Mucosa of stomach (tissue), 1 donor: Measurements from ENCODE around the gene NCKAP5L.
"Not testable (repeated sequence)": the region's sequence is repeated elsewhere in the genome, so short reads cannot be mapped to it uniquely, and the experiment has no call there.

Experiments
- H3K27me3 ChIP-seq: one replicate; pipeline ENCODE4 v1.7.0; 2013; ENCODE audit warnings: mild to moderate bottlenecking, low read length; ENCODE audit not compliant: control insufficient read depth, insufficient read depth
- H3K36me3 ChIP-seq: one replicate; pipeline ENCODE4 v1.7.0; 2013; ENCODE audit warnings: low read length; ENCODE audit not compliant: control insufficient read depth, insufficient read depth
- H3K4me1 ChIP-seq: one replicate; pipeline ENCODE4 v1.7.0; 2013; ENCODE audit warnings: mild to moderate bottlenecking, low read length; ENCODE audit not compliant: control insufficient read depth, insufficient read depth
- H3K4me3 ChIP-seq: one replicate; pipeline ENCODE4 v1.7.0; 2013; ENCODE audit warnings: low read length
- H3K9ac ChIP-seq: one replicate; pipeline ENCODE4 v1.7.0; 2013; ENCODE audit warnings: mild to moderate bottlenecking, low read length, moderate library complexity
- H3K9me3 ChIP-seq: one replicate; pipeline ENCODE4 v1.7.0; 2013; ENCODE audit warnings: mild to moderate bottlenecking, low read length, moderate library complexity; ENCODE audit not compliant: control insufficient read depth
- donor health status: Pancreatic carcinoma.

Gene NCKAP5L

GRCh38 chr12:49792181-49792970 lies 35.8 kb downstream of the NCKAP5L start:
- no peaks in the 10 kb centered on the region for H3K27me3 ChIP-seq
- H3K9me3 ChIP-seq: no peaks in the 10 kb centered on the region
- H3K4me1 ChIP-seq: no peaks in the 10 kb centered on the region
- H3K9ac ChIP-seq: no peak overlapping the region
- H3K36me3 ChIP-seq: no peaks in the 10 kb centered on the region
- H3K4me3 ChIP-seq: no peak overlapping the region

GRCh38 chr12:49791700-49792099 lies 36.5 kb downstream of the NCKAP5L start:
- Histone ChIP-seq H3K27me3 (no peaks in the 10 kb centered on the region), H3K9me3 (no peaks in the 10 kb centered on the region), H3K9ac (no peak overlapping the region), H3K4me3 (no peak overlapping the region), H3K4me1 (no peaks in the 10 kb centered on the region), H3K36me3 (no peaks in the 10 kb centered on the region)

GRCh38 chr12:49790741-49791555 lies 37.3 kb downstream of the NCKAP5L start:
- Histone ChIP-seq H3K9ac (no peak overlapping the region), H3K27me3 (no peaks in the 10 kb centered on the region), H3K36me3 (no peaks in the 10 kb centered on the region), H3K4me3 (no peak overlapping the region), H3K9me3 (no peaks in the 10 kb centered on the region), H3K4me1 (no peaks in the 10 kb centered on the region)

GRCh38 chr12:49789992-49790391 lies 38.2 kb downstream of the NCKAP5L start:
- Histone ChIP-seq H3K36me3 (no peaks in the 10 kb centered on the region), H3K4me3 (no peak overlapping the region), H3K27me3 (no peaks in the 10 kb centered on the region), H3K9ac (no peak overlapping the region), H3K9me3 (no peaks in the 10 kb centered on the region), H3K4me1 (no peaks in the 10 kb centered on the region)

- Histone ChIP-seq H3K36me3 (no peaks in the 10 kb centered on the region), H3K4me3 (no peak overlapping the region), H3K4me1 (no peaks in the 10 kb centered on the region), H3K9me3 (no peaks in the 10 kb centered on the region), H3K9ac (no peak overlapping the region), H3K27me3 (no peaks in the 10 kb centered on the region)
Measured at GRCh38 chr12:49787672-49788071, 40.5 kb downstream of the NCKAP5L start.

- Histone ChIP-seq H3K4me3 (no peak overlapping the region), H3K27me3 (no peaks in the 10 kb centered on the region), H3K9me3 (no peaks in the 10 kb centered on the region), H3K4me1 (no peaks in the 10 kb centered on the region), H3K36me3 (no peaks in the 10 kb centered on the region), H3K9ac (no peak overlapping the region)
Measured at GRCh38 chr12:49784756-49785409, 43.3 kb downstream of the NCKAP5L start.

- Histone ChIP-seq H3K9ac (no peak overlapping the region), H3K9me3 (no peaks in the 10 kb centered on the region), H3K27me3 (no peaks in the 10 kb centered on the region), H3K4me3 (no peak overlapping the region), H3K4me1 (no peaks in the 10 kb centered on the region), H3K36me3 (no peaks in the 10 kb centered on the region)
Measured at GRCh38 chr12:49783917-49784676, 44.1 kb downstream of the NCKAP5L start.

GRCh38 chr12:49780914-49781313 lies 47.3 kb downstream of the NCKAP5L start:
- H3K27me3 ChIP-seq, H3K4me3 ChIP-seq: not testable (repeated sequence)

GRCh38 chr12:49779581-49779980 lies 48.6 kb downstream of the NCKAP5L start:
- Histone ChIP-seq H3K4me3 (no peak overlapping the region), H3K4me1 (peaks cover 8% of the 10 kb centered on the region), H3K9me3 (no peaks in the 10 kb centered on the region), H3K27me3 (peaks cover 5% of the 10 kb centered on the region), H3K9ac (no peak overlapping the region), H3K36me3 (no peaks in the 10 kb centered on the region)

More at GRCh38 chr12:49780914-49781313, 47.3 kb downstream of the NCKAP5L start:
- not testable (repeated sequence) for H3K9ac ChIP-seq, H3K36me3 ChIP-seq, H3K9me3 ChIP-seq, H3K4me1 ChIP-seq

- Histone ChIP-seq H3K4me3 (peak overlapping the region; percentile 19), H3K9me3 (no peaks in the 10 kb centered on the region), H3K27me3 (peaks cover 5% of the 10 kb centered on the region), H3K4me1 (peaks cover 8% of the 10 kb centered on the region), H3K9ac (peak overlapping the region; percentile 29), H3K36me3 (no peaks in the 10 kb centered on the region)
Measured at GRCh38 chr12:49777800-49778748, 50.1 kb downstream of the NCKAP5L start.

GRCh38 chr12:49777341-49777740 lies 50.9 kb downstream of the NCKAP5L start:
- no peak overlapping the region for H3K4me3 ChIP-seq
- peaks cover 5% of the 10 kb centered on the region for H3K27me3 ChIP-seq
- H3K9ac ChIP-seq: no peak overlapping the region
- H3K9me3 ChIP-seq: no peaks in the 10 kb centered on the region
- no peaks in the 10 kb centered on the region for H3K36me3 ChIP-seq
- H3K4me1 ChIP-seq: peaks cover 8% of the 10 kb centered on the region
